ENCODE results near the gene CTDSPL.
"Not testable (repeated sequence)": the region's sequence is repeated elsewhere in the genome, so short reads cannot be mapped to it uniquely, and the experiment has no call there.

Gene CTDSPL

GRCh38 chr3:38019658-38020341, 158.1 kb downstream of the CTDSPL start:
- DNase-seq (ENCODE audit: low spot score), result no peak

DNA sequence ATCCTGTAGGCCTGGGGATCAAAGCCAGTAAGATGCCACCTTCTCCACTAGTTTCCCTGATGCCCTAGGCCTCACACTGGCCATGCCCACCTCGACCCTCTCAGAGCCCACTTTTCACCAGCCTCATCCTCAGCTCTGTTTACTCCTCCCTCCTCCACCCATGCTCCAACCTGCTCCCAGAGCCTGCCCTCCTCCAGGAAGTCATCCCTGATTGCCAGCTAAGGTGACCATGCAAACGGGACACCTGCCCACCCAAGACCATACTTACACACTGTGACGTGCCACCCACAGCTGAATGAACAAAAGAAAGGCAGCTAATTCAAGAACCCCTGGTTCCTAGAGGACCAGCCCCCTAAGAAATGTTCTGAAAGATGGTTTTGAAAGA, 158.7 kb downstream of the CTDSPL start:
- DNase-seq (ENCODE audit: low spot score), result no peak

GRCh38 chr3:38021196-38021595, 159.5 kb downstream of the CTDSPL start:
- DNase-seq (ENCODE audit: low spot score), result no peak

DNA sequence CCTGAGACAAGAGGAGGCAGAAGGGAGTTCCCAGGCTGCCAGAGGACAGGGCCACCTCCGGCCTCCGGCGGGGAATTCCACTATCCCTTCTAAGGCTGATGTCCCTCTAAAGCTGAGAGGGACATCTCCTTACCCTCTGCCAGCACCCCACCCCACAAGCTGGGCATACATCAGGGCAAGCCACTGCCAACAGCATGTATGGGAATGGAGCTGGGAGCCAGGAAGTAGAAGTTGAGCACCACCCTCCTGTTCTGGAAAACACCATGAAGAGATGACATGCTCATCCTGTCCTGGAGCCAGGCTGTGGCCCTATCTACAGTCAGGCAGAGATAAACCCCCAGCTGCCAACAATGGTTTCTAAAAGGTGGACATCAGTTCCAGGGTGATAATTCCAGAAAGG, 160.6 kb downstream of the CTDSPL start:
- DNase-seq (ENCODE audit: low spot score), result no peak

DNA sequence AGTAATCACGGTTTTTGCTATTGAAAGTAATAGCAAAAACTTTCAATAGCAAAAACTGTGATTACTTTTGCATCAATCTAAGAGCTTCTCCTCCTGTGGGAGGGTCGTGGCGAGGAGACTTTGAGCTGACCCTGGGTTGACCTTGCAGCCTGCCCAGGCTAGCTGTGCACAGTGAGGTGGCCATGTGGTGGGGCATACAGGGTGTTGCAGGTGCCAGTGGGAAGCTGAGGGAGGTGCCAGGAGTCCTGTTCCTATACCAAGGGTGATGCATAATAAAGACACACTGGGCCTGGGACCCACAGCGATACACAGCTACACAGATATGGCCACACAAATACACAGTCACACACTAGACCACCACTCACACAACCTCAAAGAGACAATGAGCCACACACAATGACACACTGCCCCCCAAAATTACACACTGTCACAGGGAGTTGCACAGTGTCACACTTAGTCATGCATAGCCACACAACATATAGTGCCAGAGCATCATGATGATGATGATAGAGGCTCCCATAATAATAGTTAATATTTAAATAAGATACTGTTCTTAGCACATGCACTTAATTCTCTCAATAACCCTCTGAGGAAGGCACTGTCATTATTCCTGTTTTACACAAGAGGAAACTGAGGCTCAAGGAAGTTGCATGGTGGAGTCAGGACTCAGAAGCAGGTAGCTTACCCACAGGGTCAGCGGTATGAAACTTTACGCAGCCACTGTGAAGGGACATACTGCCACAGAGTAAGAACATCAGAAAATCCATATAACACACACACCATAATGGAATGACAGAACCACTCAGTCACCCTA, 161.4 kb downstream of the CTDSPL start:
- DNase-seq (ENCODE audit: low spot score), result no peak

DNA sequence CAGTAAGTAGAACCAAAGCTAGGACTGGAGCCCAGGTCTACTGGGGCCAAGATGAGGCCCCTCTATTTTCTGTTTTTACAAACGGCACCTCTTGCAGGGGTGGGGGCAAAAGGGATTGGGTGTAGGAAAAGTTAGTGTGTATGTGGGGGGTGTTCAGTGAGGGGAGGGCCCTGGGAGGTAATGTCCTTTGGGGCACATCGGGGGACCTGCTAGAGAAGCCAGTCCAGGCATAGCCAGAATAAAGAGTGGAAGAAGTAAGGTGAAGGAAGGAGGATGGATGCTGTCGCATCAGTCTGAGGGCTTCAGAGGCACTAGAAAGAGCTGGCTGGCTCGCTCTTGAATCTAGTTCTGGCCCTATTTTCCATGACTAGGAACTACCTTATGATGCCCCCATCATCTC, 165.2 kb downstream of the CTDSPL start:
- no peak for DNase-seq (ENCODE audit: low spot score)

- DNase-seq (ENCODE audit: low spot score), result no peak
Observed at GRCh38 chr3:38027466-38028465, 166.1 kb downstream of the CTDSPL start.

- no peak for DNase-seq (ENCODE audit: low spot score)
Observed at GRCh38 chr3:38028621-38029361, 167.1 kb downstream of the CTDSPL start.

GRCh38 chr3:38029400-38030125, 167.9 kb downstream of the CTDSPL start, which contains the start of gene PLCD1:
TSS of gene PLCD1 (minus strand) at chr3:38029642. CDS start at chr3:38029539, 103 bp downstream.
- no peak for DNase-seq (ENCODE audit: low spot score)

DNA sequence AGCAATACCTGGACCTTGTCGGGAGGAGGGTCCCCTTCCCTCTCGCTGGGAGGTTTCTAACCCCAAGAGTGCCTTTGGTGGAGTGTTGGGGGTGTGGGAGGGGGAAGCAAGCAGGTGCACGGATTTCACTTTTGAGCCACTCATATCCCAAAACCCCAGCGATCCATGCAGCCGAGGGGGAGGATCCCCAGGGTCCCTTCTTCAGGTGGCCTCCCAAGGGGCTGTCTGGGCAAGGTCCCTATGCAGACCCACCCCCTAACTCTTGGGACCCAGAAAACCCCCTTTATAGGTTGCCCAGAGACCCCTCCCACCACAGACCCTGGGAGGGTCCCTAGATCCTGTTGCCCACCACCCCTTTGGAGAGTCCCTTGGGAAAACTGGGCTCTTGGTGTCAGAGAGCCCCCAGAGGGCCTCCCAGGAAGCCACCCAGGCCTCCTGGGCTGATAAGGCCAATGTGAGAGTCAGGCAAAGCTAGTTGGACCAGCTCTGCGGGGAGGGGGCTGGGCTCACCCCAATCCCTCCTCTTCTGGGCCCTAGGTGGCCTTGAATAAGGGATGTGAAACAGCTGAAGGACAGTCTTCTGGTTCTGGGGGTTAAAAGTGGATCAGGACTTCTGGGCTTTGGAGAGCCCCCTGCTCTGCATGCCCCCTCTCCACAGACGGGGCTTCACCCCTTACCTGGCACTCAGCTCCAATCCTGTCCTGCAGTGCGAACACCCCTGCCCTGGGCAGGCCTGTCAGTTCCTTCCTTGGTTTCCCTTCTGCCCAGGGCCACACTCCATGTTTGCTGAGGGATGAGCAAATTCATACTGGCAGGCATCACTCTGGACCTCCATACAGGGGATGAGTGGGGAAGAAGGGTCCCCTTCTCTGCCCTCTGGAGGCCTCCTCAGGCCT, 168.7 kb downstream of the CTDSPL start:
- DNase-seq (ENCODE audit: low spot score), result no peak

DNA sequence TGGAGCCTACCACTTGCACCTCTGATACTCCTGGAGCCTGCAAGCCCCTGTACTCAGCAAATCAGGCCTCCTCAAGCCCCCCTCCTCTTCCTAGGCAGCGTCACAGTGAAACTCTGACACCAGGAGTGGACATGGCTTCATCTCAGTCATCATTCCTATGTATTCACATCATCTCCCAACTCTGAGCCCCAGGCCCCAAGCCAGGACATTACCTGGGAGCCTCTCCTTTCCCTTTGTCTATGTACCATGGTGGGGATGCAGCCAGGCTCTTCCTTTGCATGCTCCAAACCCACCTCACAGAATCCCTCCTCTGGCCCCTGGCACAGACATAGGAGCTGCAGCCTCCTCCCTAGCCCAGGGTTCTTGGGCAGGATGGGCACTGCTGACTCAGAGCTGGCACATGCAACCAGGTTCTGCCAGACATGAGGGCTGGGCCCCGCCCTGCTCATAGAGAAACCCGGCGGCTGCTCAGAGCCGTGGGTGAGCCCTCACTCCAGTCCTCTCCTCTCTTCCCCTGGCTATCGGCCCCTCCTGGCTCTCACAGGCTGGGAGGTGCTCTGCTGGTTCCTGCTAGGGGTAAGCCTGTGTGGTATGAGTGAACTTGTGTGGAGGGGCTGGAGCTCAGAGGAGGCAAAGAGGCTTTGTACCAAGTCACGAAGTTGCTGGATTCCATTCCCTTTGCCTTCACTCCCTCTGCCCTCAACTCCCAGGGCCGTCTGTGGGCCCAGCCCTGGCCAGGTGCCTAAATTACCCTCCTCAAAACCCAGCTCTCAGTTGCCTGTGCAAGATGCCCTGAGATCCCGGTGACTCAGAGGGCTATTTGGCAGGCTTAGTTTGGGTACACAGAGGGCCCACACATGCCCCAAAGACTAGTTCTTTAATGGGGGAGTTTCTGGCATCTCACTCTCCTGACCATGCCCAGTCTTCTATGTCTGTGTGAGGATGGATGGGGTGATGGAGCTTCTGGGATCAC, 169.6 kb downstream of the CTDSPL start:
- DNase-seq (ENCODE audit: low spot score), result peak; percentile 82

- DNase-seq (ENCODE audit: low spot score), result no peak
Observed at GRCh38 chr3:38032328-38032865, 170.7 kb downstream of the CTDSPL start.

- DNase-seq (ENCODE audit: low spot score), result not testable (repeated sequence)
Observed at GRCh38 chr3:38033586-38033985, 171.9 kb downstream of the CTDSPL start.
